DMS 273 (cell line): Measurements from ENCODE around the gene NR2C1.

Source experiments
- DNase-seq: peaks from one replicate; lab custom pipeline; 2025; ENCODE audit not compliant: unreplicated experiment; lab: John Stamatoyannopoulos, UW

Gene NR2C1

GRCh38 chr12:95085612-95086011 lies 12.2 kb upstream of the NR2C1 start:
- DNase-seq: no peak

DNA sequence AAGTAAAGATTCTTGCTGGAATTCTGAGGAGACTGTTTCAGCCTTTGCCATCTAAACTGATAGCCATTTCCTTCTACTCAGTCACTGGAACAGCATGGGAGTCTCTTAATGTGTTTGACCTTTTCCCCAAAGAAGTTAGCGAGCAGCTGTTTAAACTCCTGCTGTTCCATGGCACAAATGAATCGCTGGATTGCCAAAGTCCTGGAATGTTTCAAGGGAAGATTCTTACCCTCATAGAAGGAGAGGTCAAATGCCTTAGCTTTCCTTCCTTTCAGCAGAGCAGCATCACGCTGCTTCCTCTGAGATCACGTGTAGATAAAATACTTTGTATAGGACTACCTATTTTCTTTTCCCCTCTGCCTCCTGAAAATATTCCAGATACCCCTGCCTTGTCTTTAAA lies 10.5 kb upstream of the NR2C1 start:
- DNase-seq: peak; percentile 30

- no peak for DNase-seq
Measured at GRCh38 chr12:95083471-95083870, 10.1 kb upstream of the NR2C1 start.

DNA sequence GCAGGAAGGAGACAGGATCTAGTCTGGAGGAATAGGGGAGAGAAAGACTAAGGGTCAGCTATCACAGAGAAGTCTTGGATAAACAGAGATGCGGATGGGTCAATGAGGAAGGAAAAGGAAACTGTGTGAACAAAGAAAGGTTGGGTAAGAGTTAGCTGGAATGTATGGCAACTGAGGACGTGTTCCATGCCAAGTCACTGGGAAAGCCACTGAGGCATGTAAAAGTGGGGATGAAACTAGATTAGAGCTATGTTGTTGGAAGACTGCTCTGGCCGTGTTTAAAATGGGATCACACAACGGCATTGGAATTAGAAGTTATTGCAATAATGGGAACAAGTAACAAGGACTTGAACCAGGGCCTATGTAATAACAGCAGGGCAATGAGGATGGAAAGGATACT lies 3.9 kb upstream of the NR2C1 start:
- DNase-seq: no peak

DNA sequence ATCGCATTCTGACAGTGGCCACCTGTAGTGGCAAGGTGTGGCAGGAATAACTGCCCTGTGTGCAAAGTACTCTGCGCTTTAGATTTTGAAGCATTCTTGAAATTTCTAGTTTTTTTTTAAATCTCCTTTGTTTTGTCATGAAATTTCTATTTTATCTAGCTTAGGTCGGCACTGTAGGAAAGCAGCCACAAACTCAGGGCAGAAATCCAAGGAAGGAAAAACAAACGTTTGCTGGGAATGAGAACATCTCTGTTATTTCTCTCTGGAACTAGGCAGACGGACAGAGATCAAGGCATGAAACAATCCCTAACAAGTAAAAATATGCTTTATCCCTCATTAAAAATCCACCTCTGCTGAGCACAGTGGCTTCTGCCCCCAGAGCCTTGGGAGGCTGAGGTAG lies 1.3 kb upstream of the NR2C1 start:
- no peak for DNase-seq

DNA sequence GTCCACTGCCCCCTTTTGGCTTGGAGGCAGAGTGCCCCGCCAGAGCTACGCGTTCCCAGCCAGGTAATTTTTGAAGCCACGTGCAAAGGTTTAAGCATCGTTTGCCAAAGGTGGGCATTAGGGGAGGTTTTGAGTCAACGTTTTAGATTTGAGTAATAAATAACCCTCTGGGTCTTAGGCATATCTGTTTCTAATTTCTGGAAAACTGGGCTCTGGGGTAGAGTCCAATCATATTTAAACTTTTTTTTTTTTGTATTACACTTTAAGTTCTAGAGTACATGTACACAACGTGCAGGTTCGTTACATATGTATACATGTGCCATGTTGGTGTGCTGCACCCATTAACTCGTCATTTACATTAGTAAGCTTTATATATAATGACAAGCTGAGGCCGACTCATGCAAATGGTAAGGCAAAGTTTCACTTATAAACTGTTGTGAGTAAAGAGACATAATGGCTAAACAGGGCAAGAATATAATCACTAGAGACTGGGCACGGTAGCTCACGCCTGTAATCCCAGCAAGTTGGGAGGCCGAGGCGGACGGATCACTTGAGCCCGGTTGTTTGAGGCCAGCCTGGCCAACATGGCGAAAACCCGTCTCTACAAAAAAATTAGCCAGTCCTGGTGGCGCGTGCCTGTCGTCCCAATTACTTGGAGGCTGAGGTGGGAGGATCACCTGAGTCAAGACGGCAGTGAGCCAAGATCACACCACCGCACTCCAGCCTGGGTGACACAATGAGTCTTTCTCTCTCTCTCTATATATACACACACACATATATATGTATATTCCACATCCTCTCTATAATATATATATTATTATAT lies 491 bp upstream of the NR2C1 start:
- no peak for DNase-seq

DNA sequence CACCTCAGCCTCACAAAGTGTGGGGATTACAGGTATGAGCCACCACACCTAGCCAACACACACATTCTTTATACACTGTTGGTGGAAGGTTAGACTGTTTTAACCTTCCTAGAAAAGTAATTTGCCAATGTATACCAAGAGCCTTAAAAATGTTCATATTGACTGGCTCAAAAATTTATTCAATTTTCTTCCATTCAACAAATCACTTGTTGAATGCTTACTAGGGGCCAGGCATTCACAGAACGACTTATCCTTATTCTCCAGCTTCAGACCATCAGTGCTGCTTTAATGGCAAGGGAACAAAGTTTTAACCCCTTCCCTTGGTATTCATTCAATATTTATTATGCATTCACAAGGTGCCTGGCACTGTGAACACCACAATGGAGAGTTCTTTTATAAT lies 3.0 kb downstream of the NR2C1 start:
- DNase-seq: no peak

DNA sequence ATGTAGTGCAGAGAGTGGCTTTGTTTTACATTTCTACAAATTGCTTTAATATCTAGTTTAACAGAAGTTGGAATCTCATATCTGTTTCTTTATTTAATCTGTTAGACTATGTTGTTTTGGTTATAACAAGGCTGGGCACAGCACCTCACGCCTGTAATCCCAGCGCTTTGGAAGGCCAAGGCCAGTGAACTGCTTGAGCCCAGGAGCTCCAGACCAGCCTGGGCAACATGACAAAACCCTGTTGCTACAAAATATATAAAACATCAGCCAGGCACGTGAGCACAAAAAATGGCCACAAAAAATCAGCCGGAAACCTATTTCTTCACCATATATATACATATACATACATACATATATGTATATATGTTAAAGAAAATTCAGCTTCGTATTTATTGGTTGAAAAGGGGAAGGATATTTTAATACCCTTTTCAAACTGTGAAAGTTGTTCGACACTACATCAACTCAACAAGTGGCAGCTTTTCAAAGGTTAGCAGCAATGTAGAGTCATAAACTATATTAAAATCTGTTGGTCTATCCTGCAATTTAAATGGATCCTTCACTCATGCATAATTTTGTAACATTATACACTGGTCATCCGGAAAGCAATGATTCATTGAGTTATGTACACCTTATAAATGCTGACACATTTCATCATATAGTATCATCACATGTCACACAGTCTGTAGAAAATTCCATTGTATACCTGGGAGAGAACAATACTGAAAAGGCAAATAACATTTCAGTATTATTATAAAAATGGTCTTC lies 7.1 kb downstream of the NR2C1 start:
- no peak for DNase-seq

DNA sequence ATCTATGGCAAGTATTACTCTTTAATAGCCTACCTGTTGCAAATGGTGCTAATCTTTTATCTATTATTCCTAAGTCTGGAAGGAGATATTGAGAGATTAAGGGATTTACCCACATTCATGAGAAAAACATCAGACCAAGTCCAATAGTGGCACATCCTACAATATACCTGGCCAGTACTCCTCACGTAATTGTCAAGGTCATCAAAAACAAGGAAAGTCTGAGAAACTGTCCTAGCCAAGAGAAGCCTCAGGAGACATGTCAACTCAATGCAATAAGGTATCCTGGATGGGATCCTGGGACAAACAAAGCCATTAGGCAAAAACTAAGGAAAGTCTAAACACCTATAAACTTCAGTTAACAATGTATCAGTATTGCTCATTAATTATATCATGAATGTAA lies 12.5 kb downstream of the NR2C1 start:
- no peak for DNase-seq

DNA sequence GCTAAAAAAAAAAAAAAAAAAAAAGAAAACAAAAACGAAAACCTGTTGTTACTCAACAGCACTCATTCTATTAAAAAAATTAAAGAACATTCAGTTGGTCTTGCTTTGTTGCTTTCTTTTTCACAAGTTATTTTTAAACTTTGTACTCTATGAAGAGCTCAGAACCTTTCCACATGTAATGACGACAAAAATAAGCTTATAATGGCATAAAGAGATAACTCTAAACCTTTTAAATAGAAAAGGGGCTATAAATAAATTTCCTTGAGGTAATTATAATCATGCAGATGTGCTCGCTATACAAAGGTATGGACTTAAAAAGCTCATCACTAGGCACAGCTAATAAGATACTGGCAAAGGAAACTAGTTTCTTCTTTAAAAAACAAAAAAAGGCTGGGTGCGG lies 13.4 kb downstream of the NR2C1 start:
- DNase-seq: no peak

DNA sequence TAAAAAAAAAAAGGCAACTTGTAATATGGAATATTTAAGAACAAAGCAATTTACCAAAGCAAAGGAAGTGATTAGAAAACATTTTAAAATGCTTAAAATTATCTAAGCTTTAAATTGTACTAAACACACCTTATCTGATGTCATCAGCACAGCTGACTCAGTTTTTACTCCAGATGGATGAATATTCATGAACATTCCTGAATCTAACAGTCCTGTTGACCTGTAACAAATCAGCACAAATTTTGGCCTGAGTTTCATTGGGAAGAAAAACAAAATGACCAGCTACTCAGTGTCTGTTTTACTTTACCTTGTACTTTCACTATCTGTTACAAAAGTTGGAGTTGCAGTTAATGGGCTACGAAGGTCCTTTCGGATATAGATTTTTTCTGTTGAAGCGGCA lies 16.0 kb downstream of the NR2C1 start:
- no peak for DNase-seq

DNA sequence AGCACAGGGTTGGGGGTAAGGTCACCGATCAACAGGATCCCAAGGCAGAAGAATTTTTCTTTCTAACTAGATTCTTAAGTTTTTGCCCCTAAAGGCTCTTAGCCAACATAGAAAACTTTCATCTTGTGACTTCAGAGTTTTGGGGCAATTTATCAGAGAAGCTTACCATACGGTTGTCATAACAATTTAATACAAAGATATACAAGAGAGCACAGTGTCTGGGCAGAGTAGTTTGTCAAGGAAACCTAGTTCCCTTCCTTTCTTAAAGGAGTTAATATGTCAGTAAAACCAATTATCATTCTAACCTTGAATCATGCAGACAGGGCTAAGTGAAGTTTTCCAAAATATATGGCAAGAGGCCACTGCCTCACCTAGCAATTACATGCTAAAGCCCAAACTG lies 18.4 kb downstream of the NR2C1 start:
- DNase-seq: no peak

GRCh38 chr12:95054206-95054605 lies 19.2 kb downstream of the NR2C1 start:
- no peak for DNase-seq

DNA sequence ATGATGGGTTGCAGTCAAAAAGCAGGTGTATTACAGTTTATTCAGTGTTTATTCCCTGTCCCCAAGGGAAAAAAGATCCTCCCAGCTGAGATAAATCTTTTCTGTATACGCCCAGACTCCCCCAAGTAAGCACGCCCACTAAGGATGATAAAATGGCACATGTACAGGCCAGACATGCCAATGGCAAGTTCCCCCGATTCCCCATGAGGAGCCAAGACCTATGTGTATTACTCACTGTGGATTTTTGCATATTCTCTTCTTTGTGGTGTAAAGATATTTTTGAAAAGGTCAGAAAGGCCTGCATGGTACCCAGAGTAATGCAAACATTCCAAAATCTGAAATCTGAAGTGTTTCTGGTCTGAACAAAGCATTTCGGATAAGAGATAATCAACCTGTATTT lies 22.2 kb downstream of the NR2C1 start:
- DNase-seq: no peak

DNA sequence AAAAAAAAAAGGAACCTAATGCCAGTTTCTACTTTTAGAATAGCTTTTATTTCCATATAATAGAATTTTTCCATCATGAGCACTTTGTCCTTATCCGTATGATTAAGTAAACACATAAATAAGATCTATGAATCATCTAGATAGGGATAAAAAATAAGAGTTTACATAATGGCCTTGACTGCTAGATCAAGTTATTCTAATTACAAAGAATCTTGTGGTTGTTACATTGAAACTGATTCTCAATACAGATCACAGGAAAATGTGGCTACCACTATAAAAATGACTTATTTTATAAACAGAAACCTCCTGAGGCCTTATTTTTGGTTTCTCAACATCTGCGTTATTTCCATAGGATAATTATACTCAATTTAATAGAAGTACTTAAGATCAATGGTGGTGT lies 35.5 kb downstream of the NR2C1 start:
- DNase-seq: no peak

- no peak for DNase-seq
Measured at GRCh38 chr12:95034750-95035149, 38.7 kb downstream of the NR2C1 start.

DNA sequence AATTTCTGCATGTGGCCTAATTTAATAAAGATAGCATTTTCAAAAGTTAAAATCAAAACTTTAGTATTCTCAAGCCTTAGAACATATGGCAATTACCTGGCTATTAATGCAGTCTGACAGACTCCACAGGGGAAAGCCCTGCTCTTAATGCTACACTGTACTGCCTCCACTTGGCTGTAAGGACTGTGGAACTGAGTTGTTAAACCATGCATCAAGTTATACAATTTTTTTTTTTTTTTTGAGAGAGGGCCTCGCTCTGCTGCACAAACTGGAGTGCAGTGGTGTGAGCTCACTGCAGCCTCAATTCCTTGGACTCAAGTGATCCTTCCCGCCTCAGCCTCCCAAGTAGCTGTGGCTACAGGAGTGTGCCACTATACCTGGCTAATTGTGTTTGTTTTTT lies 50.9 kb downstream of the NR2C1 start:
- peak; percentile 1 for DNase-seq

DNA sequence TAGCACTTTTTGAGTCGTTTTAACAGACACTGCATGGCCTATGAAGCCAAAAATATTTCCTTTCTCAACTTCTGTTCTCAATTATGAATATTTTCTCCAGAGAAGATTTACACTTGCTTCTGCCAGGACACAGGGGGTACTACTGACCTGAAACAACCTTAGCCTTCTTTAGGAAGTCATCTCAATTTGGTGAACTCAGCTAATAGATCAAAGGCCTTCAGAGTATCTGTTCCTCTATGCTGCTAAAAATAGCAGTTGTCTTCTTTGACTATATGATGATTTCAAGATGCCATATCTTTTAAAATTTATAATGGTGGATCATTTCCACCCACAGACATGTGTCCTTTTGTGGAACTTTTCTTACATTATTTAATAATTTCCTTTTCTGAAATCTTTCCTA lies 55.9 kb downstream of the NR2C1 start:
- DNase-seq: no peak

DNA sequence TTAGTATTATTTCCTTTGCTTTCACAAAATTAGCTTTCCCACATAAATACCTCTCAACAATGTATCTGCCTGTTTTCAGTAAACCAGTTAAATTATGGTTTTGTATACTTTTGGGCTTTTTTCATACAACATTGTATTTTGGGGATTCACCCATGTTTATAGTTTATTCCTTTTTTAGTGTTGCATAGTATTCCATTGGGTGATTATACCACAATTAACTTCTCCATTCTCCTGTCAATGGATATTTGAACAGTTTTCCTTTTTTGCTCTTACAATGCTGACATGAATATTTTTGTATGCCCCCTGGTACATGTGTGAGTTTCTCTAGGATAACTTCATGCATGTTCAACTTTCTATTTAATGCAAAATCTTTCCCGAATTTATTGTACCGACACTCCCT lies 57.3 kb downstream of the NR2C1 start:
- no peak for DNase-seq

DNA sequence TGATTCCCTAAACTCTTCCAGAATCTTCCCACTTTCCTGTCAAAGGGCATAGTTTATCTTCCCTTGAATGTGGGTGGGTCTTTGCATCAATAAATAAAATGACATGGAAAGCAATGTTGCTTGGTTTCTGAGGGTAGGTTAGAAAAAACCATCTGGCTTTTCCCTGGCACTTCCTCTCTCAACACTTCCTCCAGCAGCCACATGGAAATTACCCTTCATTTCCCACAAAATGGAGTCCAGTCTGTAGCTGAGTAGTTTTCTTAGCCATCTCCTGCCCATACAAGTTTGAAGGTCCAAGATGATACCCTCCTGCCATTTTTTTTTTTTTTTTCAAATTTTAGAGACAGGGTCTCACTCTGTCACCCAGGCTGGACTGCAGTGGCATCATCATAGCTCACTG lies 58.9 kb downstream of the NR2C1 start:
- peak; percentile 12 for DNase-seq

DNA sequence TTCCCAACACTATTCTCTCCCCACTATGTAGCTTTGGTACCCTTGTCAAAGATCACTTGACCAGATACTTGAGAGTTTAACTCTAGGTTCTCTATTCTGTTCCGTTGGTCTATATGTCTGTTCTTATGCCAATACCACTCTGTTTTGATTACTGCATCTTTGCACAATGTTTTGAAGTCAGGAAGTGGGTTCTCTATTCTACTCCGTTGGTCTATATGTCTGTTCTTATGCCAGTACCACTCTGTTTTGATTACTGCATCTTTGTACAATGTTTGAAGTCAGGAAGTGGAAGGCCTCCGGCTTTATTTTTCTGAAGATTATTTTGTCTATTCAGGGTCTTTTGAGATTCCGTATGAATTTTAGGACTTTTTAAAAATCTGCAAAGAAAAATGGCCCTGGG lies 67.2 kb downstream of the NR2C1 start:
- DNase-seq: no peak

DNA sequence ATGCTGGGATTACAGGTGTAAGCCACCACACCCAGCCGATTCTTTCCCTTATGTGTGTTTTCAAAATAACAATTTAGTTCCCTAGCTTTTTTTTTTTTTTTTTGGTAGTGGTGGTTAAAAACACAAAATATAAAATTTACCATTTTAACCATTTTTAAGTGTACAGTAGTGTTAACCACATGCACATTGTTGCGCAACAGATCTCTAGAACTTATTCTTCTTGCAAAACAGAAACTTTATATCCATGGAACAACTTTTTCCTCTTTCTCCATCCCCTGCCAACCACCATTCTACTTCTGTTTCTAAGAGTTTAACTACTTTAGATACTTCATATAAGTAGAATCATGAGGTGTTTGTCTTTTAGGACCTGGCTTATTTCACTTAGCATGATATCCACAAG lies 68.8 kb downstream of the NR2C1 start:
- DNase-seq: no peak

DNA sequence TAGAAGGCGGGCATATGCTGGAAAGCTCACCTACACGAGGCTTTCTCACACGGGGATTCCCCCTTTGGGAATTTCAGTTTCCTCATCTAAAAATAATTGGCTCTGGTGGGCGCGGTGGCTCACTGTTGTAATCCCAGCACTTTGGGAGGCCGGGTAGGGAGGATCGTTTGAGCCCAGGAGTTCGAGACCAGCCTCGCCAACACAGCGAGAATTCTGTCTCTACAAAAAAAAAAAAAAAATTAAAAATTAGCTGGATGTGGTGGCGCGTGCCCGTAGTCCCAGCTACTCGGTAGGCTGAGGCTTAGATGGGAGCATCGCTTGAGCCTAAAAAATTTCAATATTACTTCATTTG lies 69.5 kb downstream of the NR2C1 start:
- no peak for DNase-seq
